Measurements from ENCODE around the gene EBF4. TPM values are rescaled to one million over a fixed set of nuclear protein-coding genes. Genes with fewer than 3 reads are reported as not detected.
A peak's percentile ranks its signal among the peaks of the same experiment; 100 is the strongest.

Gene EBF4
- total and polyA plus RNA-seq, 12 donors: 1.6 to 29.7 (median 10.2) TPM

DNA sequence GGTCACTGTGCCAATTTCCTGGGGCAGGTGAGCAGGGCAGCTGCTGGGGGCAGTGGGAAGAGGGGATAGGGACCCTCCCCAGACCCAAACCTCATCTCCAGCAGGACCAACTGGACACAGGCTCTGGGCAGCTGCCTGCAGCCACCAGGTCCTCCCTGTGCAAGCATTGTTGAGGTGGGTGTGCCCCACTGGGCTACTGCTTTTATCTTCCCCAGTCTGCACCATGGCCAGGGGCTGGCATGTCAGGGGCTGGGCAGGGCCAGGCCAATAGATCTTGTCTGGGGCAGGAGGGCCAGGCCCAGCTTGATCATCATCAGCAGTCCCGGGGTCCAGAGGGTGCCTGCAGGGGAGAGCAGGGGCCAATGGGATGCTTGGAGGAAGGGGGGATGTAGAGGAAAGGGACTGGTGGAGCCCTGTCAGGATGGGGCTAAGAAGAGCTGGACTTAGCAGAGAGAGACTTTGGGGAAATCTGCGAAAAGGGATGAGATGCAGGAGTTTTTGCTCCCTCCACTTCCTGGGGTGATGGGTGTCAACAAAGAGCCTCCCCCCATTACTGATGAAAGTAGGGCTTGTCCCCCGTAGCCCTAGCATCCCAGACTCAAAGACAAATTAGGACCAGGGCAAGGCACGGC is 5.7 kb downstream of the EBF4 start:
- peak in 1 of 7 donors; percentile 41 for DNase-seq
- WGBS, 4 donors: 69 to 85% (median 74%) methylated on average over 4 of the region's 4 CpGs
- Histone ChIP-seq H3K27ac (no peak overlapping the region), H3K36me3 (replicated peaks in 1 of 2) (no peaks in the 10 kb centered on the region), H3K4me1 (replicated peaks in 1 of 2) (no peaks in the 10 kb centered on the region), H3K27me3 (no peaks in the 10 kb centered on the region), H3K4me3 (no peak overlapping the region), H3K9me3 (replicated peaks in 1 of 3) (no peaks in the 10 kb centered on the region)
- intact Hi-C loops (cut with DNase I): no loop called here
- TF ChIP-seq, protein P1, sequence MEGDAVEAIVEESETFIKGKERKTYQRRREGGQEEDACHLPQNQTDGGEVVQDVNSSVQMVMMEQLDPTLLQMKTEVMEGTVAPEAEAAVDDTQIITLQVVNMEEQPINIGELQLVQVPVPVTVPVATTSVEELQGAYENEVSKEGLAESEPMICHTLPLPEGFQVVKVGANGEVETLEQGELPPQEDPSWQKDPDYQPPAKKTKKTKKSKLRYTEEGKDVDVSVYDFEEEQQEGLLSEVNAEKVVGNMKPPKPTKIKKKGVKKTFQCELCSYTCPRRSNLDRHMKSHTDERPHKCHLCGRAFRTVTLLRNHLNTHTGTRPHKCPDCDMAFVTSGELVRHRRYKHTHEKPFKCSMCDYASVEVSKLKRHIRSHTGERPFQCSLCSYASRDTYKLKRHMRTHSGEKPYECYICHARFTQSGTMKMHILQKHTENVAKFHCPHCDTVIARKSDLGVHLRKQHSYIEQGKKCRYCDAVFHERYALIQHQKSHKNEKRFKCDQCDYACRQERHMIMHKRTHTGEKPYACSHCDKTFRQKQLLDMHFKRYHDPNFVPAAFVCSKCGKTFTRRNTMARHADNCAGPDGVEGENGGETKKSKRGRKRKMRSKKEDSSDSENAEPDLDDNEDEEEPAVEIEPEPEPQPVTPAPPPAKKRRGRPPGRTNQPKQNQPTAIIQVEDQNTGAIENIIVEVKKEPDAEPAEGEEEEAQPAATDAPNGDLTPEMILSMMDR (IDR thresholded peaks at IDR 0.05): no peak
- TF ChIP-seq POLR2A (IDR thresholded peaks at IDR 0.05): no peak

- intact Hi-C loops (cut with DNase I): no loop called here
- WGBS, 4 donors: 63 to 75% (median 72%) methylated on average over 4 of the region's 4 CpGs
- H3K4me1 ChIP-seq (replicated peaks in 1 of 2): no peaks in the 10 kb centered on the region
- H3K27ac ChIP-seq: no peak overlapping the region
- no peaks in the 10 kb centered on the region for H3K36me3 ChIP-seq (replicated peaks in 1 of 2)
- H3K9me3 ChIP-seq (replicated peaks in 1 of 3): no peaks in the 10 kb centered on the region
- peak in 1 of 7 donors; percentile 39 for DNase-seq
- H3K27me3 ChIP-seq: no peaks in the 10 kb centered on the region
- TF ChIP-seq POLR2A (IDR thresholded peaks at IDR 0.05): no peak
- TF ChIP-seq, protein P1 (IDR thresholded peaks at IDR 0.05): no peak
- H3K4me3 ChIP-seq: no peak overlapping the region
These were observed 6.3 kb downstream of the EBF4 start for GRCh38 chr20:2698912-2699311.

- peak in 1 of 7 donors; percentile 25 for DNase-seq
- no peak overlapping the region for H3K27ac ChIP-seq
- H3K4me1 ChIP-seq (replicated peaks in 1 of 2): no peaks in the 10 kb centered on the region
- TF ChIP-seq POLR2A (IDR thresholded peaks at IDR 0.05): no peak
- TF ChIP-seq, protein P1 (IDR thresholded peaks at IDR 0.05): no peak
- H3K36me3 ChIP-seq (replicated peaks in 1 of 2): no peaks in the 10 kb centered on the region
- 82 to 93% (median 88%) methylated on average over 4 to 5 of the region's 5 CpGs for WGBS, 4 donors
- H3K9me3 ChIP-seq (replicated peaks in 1 of 3): no peaks in the 10 kb centered on the region
- H3K4me3 ChIP-seq: no peak overlapping the region
- H3K27me3 ChIP-seq: no peaks in the 10 kb centered on the region
- intact Hi-C loops (cut with DNase I): no loop called here
These were observed 7.3 kb downstream of the EBF4 start for GRCh38 chr20:2699775-2700413.

GRCh38 chr20:2700913-2701620 is 8.5 kb downstream of the EBF4 start:
- intact Hi-C loops (cut with DNase I): no loop called here
- H3K27me3 ChIP-seq: no peaks in the 10 kb centered on the region
- no peak overlapping the region for H3K4me3 ChIP-seq
- no peak for TF ChIP-seq POLR2A (IDR thresholded peaks at IDR 0.05)
- TF ChIP-seq, protein P1 (IDR thresholded peaks at IDR 0.05): no peak
- DNase-seq: peak in 1 of 7 donors; percentile 39
- no peaks in the 10 kb centered on the region for H3K9me3 ChIP-seq (replicated peaks in 1 of 3)
- H3K27ac ChIP-seq: no peak overlapping the region
- no peaks in the 10 kb centered on the region for H3K36me3 ChIP-seq (replicated peaks in 1 of 2)
- no peaks in the 10 kb centered on the region for H3K4me1 ChIP-seq (replicated peaks in 1 of 2)
- 54 to 89% (median 76%) methylated on average over 3 to 9 of the region's 9 CpGs for WGBS, 4 donors
